HFF-Myc (cell line): ENCODE measurements around the gene RPUSD4.

Experiments used
- DNase-seq: peaks from one replicate; pipeline ENCODE4 v3.0.0-alpha.2; 2011; ENCODE audit warnings: low read depth; ENCODE audit errors: extremely low read depth
- H3K4me3 ChIP-seq: replicated peaks from 2 replicates; pipeline ENCODE4 v1.5.1; 2011; ENCODE audit warnings: low read depth, mild to moderate bottlenecking, control low read depth, low read length
- TF ChIP-seq, protein P1 (sequence below): IDR thresholded peaks from 2 replicates; pipeline ENCODE4 v1.5.1; 2012; ENCODE audit warnings: mild to moderate bottlenecking, low read depth, low read length, control low read depth; ENCODE audit errors: missing control alignments

RPUSD4 gene

DNA sequence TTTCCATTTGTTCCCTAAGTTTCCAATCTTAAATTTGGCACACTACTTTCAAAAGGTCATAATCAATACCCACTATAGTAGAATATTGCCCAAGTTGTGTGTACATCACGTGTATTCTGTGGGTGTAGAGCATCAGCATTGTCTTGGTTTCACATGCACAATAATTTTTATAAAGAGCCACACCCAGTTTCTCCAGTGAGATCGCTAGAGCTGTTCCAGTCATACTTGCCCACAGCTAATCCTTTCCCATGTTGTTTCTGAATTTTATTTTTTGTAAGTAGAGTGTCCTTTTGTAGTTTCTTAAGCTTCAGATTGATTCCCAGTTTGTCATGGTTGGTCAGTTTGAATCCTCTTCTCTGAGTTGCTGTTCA is 13.8 kb upstream of the RPUSD4 start:
- TF ChIP-seq, protein P1, sequence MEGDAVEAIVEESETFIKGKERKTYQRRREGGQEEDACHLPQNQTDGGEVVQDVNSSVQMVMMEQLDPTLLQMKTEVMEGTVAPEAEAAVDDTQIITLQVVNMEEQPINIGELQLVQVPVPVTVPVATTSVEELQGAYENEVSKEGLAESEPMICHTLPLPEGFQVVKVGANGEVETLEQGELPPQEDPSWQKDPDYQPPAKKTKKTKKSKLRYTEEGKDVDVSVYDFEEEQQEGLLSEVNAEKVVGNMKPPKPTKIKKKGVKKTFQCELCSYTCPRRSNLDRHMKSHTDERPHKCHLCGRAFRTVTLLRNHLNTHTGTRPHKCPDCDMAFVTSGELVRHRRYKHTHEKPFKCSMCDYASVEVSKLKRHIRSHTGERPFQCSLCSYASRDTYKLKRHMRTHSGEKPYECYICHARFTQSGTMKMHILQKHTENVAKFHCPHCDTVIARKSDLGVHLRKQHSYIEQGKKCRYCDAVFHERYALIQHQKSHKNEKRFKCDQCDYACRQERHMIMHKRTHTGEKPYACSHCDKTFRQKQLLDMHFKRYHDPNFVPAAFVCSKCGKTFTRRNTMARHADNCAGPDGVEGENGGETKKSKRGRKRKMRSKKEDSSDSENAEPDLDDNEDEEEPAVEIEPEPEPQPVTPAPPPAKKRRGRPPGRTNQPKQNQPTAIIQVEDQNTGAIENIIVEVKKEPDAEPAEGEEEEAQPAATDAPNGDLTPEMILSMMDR, result no peak
- DNase-seq, result no peak
- H3K4me3 ChIP-seq, result no peak overlapping the region

DNA sequence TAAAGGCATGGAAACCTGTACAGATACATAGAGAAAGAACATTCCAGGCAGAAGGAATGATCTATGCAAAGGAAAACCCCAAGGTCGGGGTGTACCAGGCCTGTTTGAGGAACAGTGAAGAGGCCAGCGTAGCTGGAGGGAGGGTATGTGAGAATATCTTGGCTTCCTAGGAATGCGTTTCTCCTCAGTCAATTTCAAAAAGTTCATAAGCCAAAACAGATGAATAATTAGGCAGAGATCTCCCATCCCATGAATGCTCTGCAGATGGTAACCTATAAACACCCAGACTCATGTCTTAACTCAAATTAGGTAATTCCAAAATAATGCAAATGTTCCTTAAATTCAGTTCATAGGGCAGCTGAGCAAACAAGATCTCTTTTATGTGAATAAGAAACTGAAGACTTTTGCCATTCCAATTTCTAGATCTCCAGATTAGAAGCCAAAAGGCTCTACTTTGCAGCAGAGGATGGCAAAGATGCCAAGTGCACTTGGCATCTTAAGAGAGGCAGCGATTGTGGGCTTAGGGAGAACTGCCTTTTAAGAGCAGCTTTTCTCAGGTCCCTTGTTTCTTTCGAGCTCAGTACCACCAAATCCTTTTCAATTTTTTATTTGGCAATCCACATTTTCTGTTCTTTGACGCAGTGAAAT is 13.3 kb upstream of the RPUSD4 start:
- H3K4me3 ChIP-seq, result no peak overlapping the region
- no peak for DNase-seq
- TF ChIP-seq, protein P1, result no peak

DNA sequence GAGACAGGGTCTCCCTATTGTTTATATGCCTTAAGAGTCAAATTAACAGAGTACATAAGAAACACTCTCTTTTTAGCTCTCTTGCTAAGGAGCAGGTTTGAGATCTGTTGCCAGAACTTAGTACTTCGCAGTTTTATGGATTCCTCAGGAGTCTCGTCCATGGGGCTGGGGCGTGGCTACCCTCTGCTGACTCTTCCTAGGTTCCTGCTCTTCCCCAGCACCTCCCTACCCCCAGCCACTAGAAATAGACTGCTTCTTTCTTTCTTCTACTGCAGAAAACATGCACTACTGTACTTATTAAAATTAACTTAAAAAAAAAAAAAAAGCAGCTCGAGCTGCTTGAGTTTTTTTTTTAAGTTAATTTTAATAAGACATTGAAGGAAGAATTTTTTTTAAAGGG is 8.1 kb upstream of the RPUSD4 start:
- H3K4me3 ChIP-seq, result no peak overlapping the region
- TF ChIP-seq, protein P1, result no peak
- no peak for DNase-seq

DNA sequence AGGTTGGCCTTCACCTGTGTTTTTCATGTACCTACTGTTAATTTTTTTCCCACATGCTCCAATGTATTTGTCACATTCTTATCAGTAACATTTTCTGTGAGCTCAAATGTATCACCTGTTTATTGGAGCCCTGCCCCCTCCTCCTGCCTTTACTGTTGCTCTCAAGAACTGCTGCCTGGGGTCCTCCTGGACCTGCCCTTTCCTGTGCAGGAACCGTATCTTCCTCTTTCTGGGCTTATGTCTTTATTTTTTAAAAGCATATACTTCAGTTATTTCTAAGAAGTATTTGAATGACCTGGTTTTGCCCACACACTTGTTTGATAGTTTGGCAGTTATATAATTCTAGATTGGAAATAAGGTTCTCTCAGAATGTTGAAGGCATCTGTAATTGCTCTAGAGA is 6.0 kb upstream of the RPUSD4 start:
- DNase-seq, result no peak
- TF ChIP-seq, protein P1, result no peak
- H3K4me3 ChIP-seq, result no peak overlapping the region

DNA sequence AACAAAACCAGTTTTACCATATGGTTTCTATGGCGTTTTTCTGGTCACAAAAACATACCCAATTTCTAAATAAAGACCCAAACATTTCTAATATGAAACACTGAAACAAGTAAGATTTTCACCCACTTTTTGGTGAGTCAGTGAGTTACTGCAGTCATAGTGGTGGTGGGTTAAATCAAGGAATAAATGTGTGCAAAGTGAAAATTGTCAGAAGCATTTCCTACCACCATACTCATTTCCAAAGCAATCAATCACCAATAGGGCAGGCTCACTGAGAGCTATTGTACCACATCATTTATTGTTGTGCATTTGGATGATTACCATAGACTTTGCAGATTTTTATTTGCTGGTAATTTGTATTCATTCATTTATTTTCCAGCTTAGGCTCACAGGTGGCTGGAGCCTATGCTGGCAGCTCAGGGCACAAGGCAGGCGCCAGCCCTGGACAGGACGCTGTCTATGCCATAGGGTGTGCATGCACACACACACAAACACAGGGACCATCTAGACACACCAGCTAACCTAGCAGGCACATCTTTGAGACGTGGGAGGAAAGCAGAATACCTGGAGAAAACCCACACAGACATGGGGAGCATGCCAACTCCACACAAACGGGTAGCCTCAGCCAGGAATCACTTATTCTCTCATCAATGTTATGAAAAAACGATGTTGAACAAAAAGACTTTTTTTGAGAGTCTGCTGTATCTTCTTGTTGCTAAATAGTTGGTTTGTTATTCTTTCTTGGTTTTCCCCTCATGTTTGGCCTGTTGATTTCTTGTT is 5.3 kb upstream of the RPUSD4 start:
- H3K4me3 ChIP-seq, result no peak overlapping the region
- no peak for DNase-seq
- TF ChIP-seq, protein P1, result no peak

DNA sequence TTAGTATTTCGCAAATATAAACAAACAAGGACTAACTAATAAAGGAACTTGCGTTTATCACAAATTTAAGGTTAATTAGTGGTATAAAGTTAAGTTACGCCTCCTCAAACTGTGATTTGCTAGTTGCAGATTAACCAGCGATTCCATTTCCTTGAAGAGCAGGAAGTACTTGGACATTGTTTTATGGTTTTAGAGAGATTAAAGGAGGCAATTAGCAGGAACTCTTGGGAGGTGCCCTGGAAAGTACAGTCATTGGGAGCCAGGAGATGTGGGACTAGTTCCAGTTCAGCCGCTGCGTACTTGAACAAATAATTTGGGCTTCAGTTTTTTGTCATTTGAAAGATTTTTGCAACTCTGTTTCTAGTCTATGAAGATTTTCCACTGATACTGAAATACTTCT is 3.4 kb upstream of the RPUSD4 start:
- TF ChIP-seq, protein P1, result no peak
- DNase-seq, result no peak
- no peak overlapping the region for H3K4me3 ChIP-seq
